ENCODE data around the gene KLF11. TPM values are rescaled to one million over a fixed set of nuclear protein-coding genes. Genes with fewer than 3 reads are reported as not detected.
A peak's percentile ranks its signal among the peaks of the same experiment; 100 is the strongest.

Gene KLF11
- total and polyA plus RNA-seq, 9 of the 15 experiments (the other 6 are each of a cell fraction or from before 2014, with no cell fraction given) = 2.1 to 13.4 (median 6.5) TPM

GRCh38 chr2:10043256-10043905 is at the start of gene KLF11 (continued):
- no peak for TF ChIP-seq CTCFL (IDR thresholded peaks at IDR 0.05; ENCODE audit: borderline replicate concordance, insufficient read depth, low read depth, low read length, poor library complexity, severe bottlenecking)
- TF ChIP-seq CBFA2T2 (conservative IDR thresholded peaks at IDR 0.05) = no peak
- TF ChIP-seq ILK (tag; IDR thresholded peaks at IDR 0.05; ENCODE audit: borderline replicate concordance, low read depth) = no peak
- TF ChIP-seq GATA2 (CRISPR knock-in tag; IDR thresholded peaks at IDR 0.05) = no peak
- no peak for TF ChIP-seq STAT6 (CRISPR knock-in tag; IDR thresholded peaks at IDR 0.05)
- TF ChIP-seq GABPB2 (CRISPR knock-in tag; conservative IDR thresholded peaks at IDR 0.05) = no peak
- TF ChIP-seq U2AF1 (optimal IDR thresholded peaks at IDR 0.05; ENCODE audit: low read depth, low read length) = no peak
- TF ChIP-seq ZNF133 (CRISPR knock-in tag; IDR thresholded peaks at IDR 0.05) = no peak
- peak; percentile 85 for TF ChIP-seq POLR2G (IDR thresholded peaks at IDR 0.05; ENCODE audit: low read depth, low read length)
- TF ChIP-seq SNAPC5 (CRISPR knock-in tag; IDR thresholded peaks at IDR 0.05) = no peak
- no peak for TF ChIP-seq STAT5A (IDR thresholded peaks at IDR 0.05; ENCODE audit: borderline replicate concordance, low read length)
- no peak for TF ChIP-seq ZNF436 (CRISPR knock-in tag; IDR thresholded peaks at IDR 0.05)
- TF ChIP-seq PBX2 (CRISPR knock-in tag; IDR thresholded peaks at IDR 0.05; ENCODE audit: low read depth) = no peak
- TF ChIP-seq PBX2 (tag; conservative IDR thresholded peaks at IDR 0.05; ENCODE audit: low read depth) = no peak
- no peak for TF ChIP-seq CBFB (CRISPR knock-in tag; IDR thresholded peaks at IDR 0.05)
- TF ChIP-seq ZBTB7A (IDR thresholded peaks at IDR 0.05; ENCODE audit: borderline replicate concordance, control insufficient read depth, low read depth, low read length) = no peak; the same call in 1 of the 2 replicates
- no peak for TF ChIP-seq HSF4 (CRISPR knock-in tag; IDR thresholded peaks at IDR 0.05; ENCODE audit: borderline replicate concordance)
- no peak for TF ChIP-seq FOXK1 (CRISPR knock-in tag; IDR thresholded peaks at IDR 0.05; ENCODE audit: borderline replicate concordance)
- peak; percentile 82 for TF ChIP-seq USF2 (CRISPR knock-in tag; IDR thresholded peaks at IDR 0.05)
- TF ChIP-seq RB1 (IDR thresholded peaks at IDR 0.05; ENCODE audit: low read depth) = peak; percentile 81; the same call in 1 of the 2 replicates
